Measurements from ENCODE around the gene JADE1. TPM values are rescaled to one million over a fixed set of nuclear protein-coding genes. Genes with fewer than 3 reads are reported as not detected.

JADE1 gene
- 23.0 TPM for total RNA-seq

DNA sequence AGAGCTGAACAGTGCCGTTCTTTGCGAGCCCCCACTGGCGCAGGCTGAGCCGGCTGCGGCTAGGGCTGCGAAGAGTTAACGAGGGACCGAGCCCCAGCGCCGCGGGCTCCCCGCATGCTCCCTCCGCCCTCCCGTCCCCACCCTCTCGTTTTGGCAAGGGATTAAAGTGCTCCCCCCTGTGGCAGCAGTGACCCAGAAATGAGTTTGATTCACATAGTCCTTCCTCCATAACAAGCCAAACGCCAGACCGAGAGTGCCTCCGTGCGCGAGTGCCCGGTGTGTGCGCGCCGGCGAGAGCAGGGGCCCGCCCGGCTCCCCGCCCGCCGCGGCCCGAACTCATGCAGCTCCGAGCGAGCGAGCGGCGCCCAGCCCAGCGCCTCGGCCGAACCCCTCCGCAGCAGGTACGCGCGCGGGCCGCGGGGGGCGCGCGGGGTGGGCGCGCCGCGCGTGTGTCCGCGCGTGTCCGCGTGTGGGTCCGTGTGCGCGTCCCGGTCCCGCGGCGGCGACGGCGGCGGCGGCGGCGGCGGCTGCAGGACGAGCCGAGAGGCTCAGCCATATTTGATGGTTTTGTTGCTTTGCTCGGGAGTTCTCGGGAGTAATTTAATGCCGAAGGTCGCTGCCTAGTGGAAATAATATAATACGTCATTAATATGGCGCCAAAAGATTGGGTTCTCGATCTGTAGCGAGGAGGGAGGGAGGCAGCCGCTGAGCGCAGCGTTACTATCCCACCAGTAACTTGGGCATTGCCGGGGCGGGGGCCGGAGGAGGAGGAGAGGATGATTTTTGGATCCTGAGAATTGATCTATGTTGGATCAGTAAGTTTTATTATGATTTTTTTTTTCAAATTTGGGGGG lies at the start of gene JADE1:
TSS of gene JADE1 (plus strand) at position 224 of the 854 bp plus-strand sequence. CDS start 22,059 bp downstream, outside the sequence.
- H3K27me3 ChIP-seq (ENCODE audit: control insufficient read depth in 3 of 3, insufficient read depth in 3 of 3, low read length in 3 of 3) = no peaks in the 10 kb centered on the region
- H3K4me1 ChIP-seq (ENCODE audit: control insufficient read depth in 3 of 3, insufficient read depth in 3 of 3, low read length in 3 of 3) = peaks cover 4 to 9% (median 9%) of the 10 kb centered on the region in 3 donors
- H3K27ac ChIP-seq (ENCODE audit: low read depth, low read length) = peak within 1 kb of the TSS; percentile 91
- H3K36me3 ChIP-seq (ENCODE audit: control insufficient read depth in 3 of 3, insufficient read depth in 3 of 3, low read length in 3 of 3) = no peaks in the 10 kb centered on the region
- H3K4me3 ChIP-seq (ENCODE audit: low read length in 3 of 3) = peak within 1 kb of the TSS; percentile 91 to 98 (median 91)
- peak within 1 kb of the TSS; percentile 88 to 96 (median 91) for H3K9ac ChIP-seq (ENCODE audit: low read depth in 1 of 3, low read length in 3 of 3)
- H3K9me3 ChIP-seq (ENCODE audit: control insufficient read depth in 3 of 3, low read length in 3 of 3) = no peaks in the 10 kb centered on the region

DNA sequence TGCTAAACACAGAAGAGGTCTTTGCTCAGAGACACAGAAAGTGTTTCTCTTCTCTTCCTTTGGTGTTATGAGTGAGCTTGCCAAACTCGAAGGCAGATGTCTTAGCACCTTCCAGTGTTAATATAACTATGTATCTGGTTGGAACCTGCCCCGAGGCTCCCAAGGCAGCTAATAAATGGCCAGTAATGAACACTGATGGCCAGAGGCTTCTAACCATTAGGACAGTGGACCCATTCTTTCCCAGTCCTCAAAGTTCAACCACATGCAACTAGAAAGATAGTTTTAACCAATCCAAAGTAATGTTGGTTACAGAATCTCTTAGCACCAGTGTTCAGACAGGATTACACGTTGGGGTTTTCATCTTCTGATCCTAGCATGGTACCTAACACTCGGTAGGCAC lies 42.7 kb upstream of the JADE1 start:
- Histone ChIP-seq H3K9me3 (ENCODE audit: control insufficient read depth in 3 of 3, low read length in 3 of 3) (no peaks in the 10 kb centered on the region), H3K36me3 (ENCODE audit: control insufficient read depth in 3 of 3, insufficient read depth in 3 of 3, low read length in 3 of 3) (no peaks in the 10 kb centered on the region), H3K27ac (ENCODE audit: low read depth, low read length) (no peak overlapping the region), H3K9ac (ENCODE audit: low read depth in 1 of 3, low read length in 3 of 3) (no peak overlapping the region), H3K4me1 (ENCODE audit: control insufficient read depth in 3 of 3, insufficient read depth in 3 of 3, low read length in 3 of 3) (no peaks in the 10 kb centered on the region), H3K4me3 (ENCODE audit: low read length in 3 of 3) (no peak overlapping the region), H3K27me3 (ENCODE audit: control insufficient read depth in 3 of 3, insufficient read depth in 3 of 3, low read length in 3 of 3) (no peaks in the 10 kb centered on the region)

DNA sequence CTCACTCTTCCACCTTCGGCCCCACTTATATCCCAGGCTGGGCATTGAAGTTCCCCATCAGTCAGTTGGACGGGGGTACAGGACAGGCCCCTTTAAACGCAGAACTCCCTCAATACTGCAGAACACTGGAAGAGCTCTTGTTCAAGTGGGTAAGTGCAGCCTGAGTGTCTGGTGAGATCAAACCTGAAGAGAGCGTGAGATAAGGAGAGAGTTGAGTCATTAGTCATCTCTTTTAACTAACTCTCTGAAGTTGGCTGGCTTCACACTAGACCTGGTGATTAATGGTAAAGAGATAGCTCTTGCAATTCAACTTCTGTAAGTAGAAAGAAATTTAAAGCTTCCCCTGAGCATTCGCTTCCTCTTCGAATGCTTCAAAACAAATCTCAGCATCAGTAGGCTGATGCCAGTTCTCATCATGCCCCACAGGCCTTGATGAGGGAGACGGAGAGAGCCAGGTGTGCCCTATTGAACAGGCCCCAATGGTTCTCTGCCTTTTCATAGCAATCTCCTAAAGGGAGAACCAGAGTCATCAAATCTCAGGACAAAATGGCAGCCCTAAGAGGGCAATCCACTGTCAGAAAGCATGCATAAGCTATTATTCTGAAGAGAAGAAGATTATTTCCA lies 41.0 kb upstream of the JADE1 start:
- H3K4me3 ChIP-seq (ENCODE audit: low read length in 3 of 3) = no peak overlapping the region
- no peaks in the 10 kb centered on the region for H3K36me3 ChIP-seq (ENCODE audit: control insufficient read depth in 3 of 3, insufficient read depth in 3 of 3, low read length in 3 of 3)
- no peaks in the 10 kb centered on the region for H3K4me1 ChIP-seq (ENCODE audit: control insufficient read depth in 3 of 3, insufficient read depth in 3 of 3, low read length in 3 of 3)
- H3K27ac ChIP-seq (ENCODE audit: low read depth, low read length) = no peak overlapping the region
- no peaks in the 10 kb centered on the region for H3K27me3 ChIP-seq (ENCODE audit: control insufficient read depth in 3 of 3, insufficient read depth in 3 of 3, low read length in 3 of 3)
- no peak overlapping the region for H3K9ac ChIP-seq (ENCODE audit: low read depth in 1 of 3, low read length in 3 of 3)
- H3K9me3 ChIP-seq (ENCODE audit: control insufficient read depth in 3 of 3, low read length in 3 of 3) = no peaks in the 10 kb centered on the region

DNA sequence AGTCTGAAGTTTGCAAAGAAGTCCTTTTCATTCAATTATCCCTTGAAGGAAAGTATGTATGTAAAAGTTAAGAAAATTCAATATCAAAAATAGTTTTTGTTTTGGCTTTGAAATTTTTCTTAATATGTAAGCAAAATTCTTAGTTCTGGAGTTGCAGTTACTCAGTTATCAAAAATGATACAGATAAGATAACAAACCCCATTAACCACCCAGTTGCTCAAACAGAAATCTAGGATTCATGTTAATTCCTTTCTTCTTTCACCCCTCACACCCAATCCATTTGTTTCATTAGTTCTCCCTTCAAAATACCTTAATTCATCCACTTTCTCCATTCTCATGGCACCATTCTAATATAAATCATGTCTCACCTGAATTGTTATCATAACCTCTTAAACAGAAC lies 40.5 kb upstream of the JADE1 start:
- H3K9ac ChIP-seq (ENCODE audit: low read depth in 1 of 3, low read length in 3 of 3) = no peak overlapping the region
- no peak overlapping the region for H3K27ac ChIP-seq (ENCODE audit: low read depth, low read length)
- H3K36me3 ChIP-seq (ENCODE audit: control insufficient read depth in 3 of 3, insufficient read depth in 3 of 3, low read length in 3 of 3) = no peaks in the 10 kb centered on the region
- no peak overlapping the region for H3K4me3 ChIP-seq (ENCODE audit: low read length in 3 of 3)
- no peaks in the 10 kb centered on the region for H3K4me1 ChIP-seq (ENCODE audit: control insufficient read depth in 3 of 3, insufficient read depth in 3 of 3, low read length in 3 of 3)
- no peaks in the 10 kb centered on the region for H3K27me3 ChIP-seq (ENCODE audit: control insufficient read depth in 3 of 3, insufficient read depth in 3 of 3, low read length in 3 of 3)
- H3K9me3 ChIP-seq (ENCODE audit: control insufficient read depth in 3 of 3, low read length in 3 of 3) = no peaks in the 10 kb centered on the region

DNA sequence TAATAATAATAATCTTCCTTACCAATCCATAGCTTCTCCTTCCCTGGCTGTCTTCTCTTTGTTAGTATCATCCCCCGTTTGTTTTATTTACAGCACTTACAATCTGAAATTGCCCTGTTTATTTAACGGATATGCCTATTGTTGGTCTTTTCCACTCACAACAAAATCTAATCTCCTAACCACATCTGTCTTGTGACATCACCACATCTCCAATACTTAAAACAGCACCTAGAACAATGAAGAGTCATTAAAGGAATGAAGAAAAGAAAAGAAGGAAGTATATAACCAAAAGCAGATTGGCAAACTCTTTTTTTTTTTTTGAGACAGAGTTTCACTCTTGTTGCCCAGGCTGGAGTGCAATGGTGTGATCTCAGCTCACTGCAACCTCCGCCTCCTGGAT lies 38.7 kb upstream of the JADE1 start:
- Histone ChIP-seq H3K4me3 (ENCODE audit: low read length in 3 of 3) (no peak overlapping the region), H3K36me3 (ENCODE audit: control insufficient read depth in 3 of 3, insufficient read depth in 3 of 3, low read length in 3 of 3) (no peaks in the 10 kb centered on the region), H3K4me1 (ENCODE audit: control insufficient read depth in 3 of 3, insufficient read depth in 3 of 3, low read length in 3 of 3) (no peaks in the 10 kb centered on the region)

DNA sequence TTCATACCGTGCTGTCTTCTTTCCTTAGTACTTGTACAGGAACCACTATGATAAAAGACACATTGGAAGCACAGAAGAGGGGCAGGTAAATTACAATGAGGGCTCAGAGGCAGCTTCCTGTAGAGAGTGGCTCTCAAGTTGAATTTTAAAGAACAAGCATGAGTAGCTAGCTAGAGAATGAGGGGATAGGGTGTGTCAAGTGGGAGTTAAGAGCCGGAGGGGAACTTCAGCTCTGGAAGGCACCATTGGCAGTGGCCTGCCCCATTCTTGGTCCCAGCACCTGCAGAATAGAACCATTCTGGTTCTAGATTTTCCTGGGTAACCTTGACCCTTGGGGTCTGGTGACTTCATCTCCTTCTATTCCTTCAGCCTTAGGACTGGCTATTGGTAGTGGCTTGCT lies 34.0 kb upstream of the JADE1 start:
- no peaks in the 10 kb centered on the region for H3K36me3 ChIP-seq (ENCODE audit: control insufficient read depth in 3 of 3, insufficient read depth in 3 of 3, low read length in 3 of 3)
- no peaks in the 10 kb centered on the region for H3K9me3 ChIP-seq (ENCODE audit: control insufficient read depth in 3 of 3, low read length in 3 of 3)
- H3K9ac ChIP-seq (ENCODE audit: low read depth in 1 of 3, low read length in 3 of 3) = no peak overlapping the region
- no peaks in the 10 kb centered on the region for H3K27me3 ChIP-seq (ENCODE audit: control insufficient read depth in 3 of 3, insufficient read depth in 3 of 3, low read length in 3 of 3)
- no peak overlapping the region for H3K27ac ChIP-seq (ENCODE audit: low read depth, low read length)
- H3K4me3 ChIP-seq (ENCODE audit: low read length in 3 of 3) = no peak overlapping the region
- H3K4me1 ChIP-seq (ENCODE audit: control insufficient read depth in 3 of 3, insufficient read depth in 3 of 3, low read length in 3 of 3) = no peaks in the 10 kb centered on the region

More for the DNA sequence above, 38.7 kb upstream of the JADE1 start:
- Histone ChIP-seq H3K9ac (ENCODE audit: low read depth in 1 of 3, low read length in 3 of 3) (no peak overlapping the region), H3K9me3 (ENCODE audit: control insufficient read depth in 3 of 3, low read length in 3 of 3) (no peaks in the 10 kb centered on the region), H3K27me3 (ENCODE audit: control insufficient read depth in 3 of 3, insufficient read depth in 3 of 3, low read length in 3 of 3) (no peaks in the 10 kb centered on the region), H3K27ac (ENCODE audit: low read depth, low read length) (no peak overlapping the region)

DNA sequence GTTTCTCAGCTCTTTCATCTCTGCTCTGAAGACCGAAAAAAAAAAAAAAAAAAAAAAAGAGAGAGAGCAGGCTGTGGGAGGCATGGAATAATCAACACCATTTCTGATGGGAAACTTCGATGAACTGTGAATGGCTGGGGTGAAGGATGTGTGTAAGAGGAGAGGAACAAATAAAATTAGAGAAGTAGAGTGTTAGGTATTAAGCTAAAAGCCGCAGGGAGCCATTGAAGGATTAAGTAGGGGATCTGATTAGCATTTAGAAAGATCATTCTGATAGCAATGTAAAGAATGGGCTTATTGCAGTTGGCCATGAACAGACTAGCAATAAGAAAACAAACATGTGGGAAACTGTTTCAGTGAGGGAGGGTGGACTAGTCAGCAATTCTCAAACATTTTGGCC lies 33.6 kb upstream of the JADE1 start:
- Histone ChIP-seq H3K36me3 (ENCODE audit: control insufficient read depth in 3 of 3, insufficient read depth in 3 of 3, low read length in 3 of 3) (no peaks in the 10 kb centered on the region), H3K4me3 (ENCODE audit: low read length in 3 of 3) (no peak overlapping the region), H3K27me3 (ENCODE audit: control insufficient read depth in 3 of 3, insufficient read depth in 3 of 3, low read length in 3 of 3) (no peaks in the 10 kb centered on the region)

DNA sequence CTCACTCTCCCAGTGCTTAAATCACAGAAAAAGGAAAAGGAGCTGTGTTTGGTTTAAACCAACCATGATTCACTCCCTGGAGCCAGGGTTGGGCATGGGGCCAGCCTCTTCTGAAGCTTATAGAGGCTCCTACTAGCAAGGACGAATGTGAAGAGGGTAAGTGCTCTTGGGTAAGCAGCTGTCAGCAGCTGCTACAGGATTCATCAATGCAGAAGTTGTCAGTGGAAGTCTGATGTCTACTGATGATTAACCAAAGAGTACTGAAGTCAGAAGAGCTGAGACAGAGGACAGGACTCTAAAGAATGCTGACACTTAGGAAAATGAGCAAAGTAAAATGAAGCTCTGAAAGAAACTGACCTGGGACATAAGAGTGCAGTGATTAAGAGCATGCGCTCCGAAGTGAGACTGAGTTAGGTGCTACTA lies 32.7 kb upstream of the JADE1 start:
- no peak overlapping the region for H3K27ac ChIP-seq (ENCODE audit: low read depth, low read length)
- no peak overlapping the region for H3K4me3 ChIP-seq (ENCODE audit: low read length in 3 of 3)
- no peaks in the 10 kb centered on the region for H3K27me3 ChIP-seq (ENCODE audit: control insufficient read depth in 3 of 3, insufficient read depth in 3 of 3, low read length in 3 of 3)
- no peaks in the 10 kb centered on the region for H3K36me3 ChIP-seq (ENCODE audit: control insufficient read depth in 3 of 3, insufficient read depth in 3 of 3, low read length in 3 of 3)
- no peaks in the 10 kb centered on the region for H3K4me1 ChIP-seq (ENCODE audit: control insufficient read depth in 3 of 3, insufficient read depth in 3 of 3, low read length in 3 of 3)
- H3K9me3 ChIP-seq (ENCODE audit: control insufficient read depth in 3 of 3, low read length in 3 of 3) = no peaks in the 10 kb centered on the region
- no peak overlapping the region for H3K9ac ChIP-seq (ENCODE audit: low read depth in 1 of 3, low read length in 3 of 3)

More for the DNA sequence above, 33.6 kb upstream of the JADE1 start:
- H3K9me3 ChIP-seq (ENCODE audit: control insufficient read depth in 3 of 3, low read length in 3 of 3) = no peaks in the 10 kb centered on the region
- H3K9ac ChIP-seq (ENCODE audit: low read depth in 1 of 3, low read length in 3 of 3) = no peak overlapping the region
- no peak overlapping the region for H3K27ac ChIP-seq (ENCODE audit: low read depth, low read length)
- no peaks in the 10 kb centered on the region for H3K4me1 ChIP-seq (ENCODE audit: control insufficient read depth in 3 of 3, insufficient read depth in 3 of 3, low read length in 3 of 3)

DNA sequence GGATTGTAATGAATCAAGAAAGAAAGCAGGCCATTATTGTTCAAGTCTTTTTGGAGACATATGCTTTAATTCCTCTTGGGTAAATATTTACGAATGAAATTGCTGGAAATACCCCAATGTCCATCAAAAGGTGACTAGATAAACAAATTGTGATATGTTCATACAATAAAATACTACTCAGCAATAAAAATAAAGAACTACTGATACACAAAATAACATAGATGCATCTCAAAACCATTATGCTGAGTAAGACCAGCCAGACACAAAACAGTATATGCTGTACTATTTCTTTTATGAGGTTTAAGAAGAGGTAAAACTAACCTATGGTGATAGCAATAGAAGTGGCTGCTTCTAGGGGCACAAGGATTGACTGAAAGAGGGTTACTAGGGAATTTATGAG lies 28.8 kb upstream of the JADE1 start:
- H3K4me1 ChIP-seq (ENCODE audit: control insufficient read depth in 3 of 3, insufficient read depth in 3 of 3, low read length in 3 of 3) = no peaks in the 10 kb centered on the region
- no peak overlapping the region for H3K9ac ChIP-seq (ENCODE audit: low read depth in 1 of 3, low read length in 3 of 3)
- no peaks in the 10 kb centered on the region for H3K9me3 ChIP-seq (ENCODE audit: control insufficient read depth in 3 of 3, low read length in 3 of 3)
- no peaks in the 10 kb centered on the region for H3K36me3 ChIP-seq (ENCODE audit: control insufficient read depth in 3 of 3, insufficient read depth in 3 of 3, low read length in 3 of 3)
- no peak overlapping the region for H3K27ac ChIP-seq (ENCODE audit: low read depth, low read length)
- H3K27me3 ChIP-seq (ENCODE audit: control insufficient read depth in 3 of 3, insufficient read depth in 3 of 3, low read length in 3 of 3) = no peaks in the 10 kb centered on the region
- H3K4me3 ChIP-seq (ENCODE audit: low read length in 3 of 3) = no peak overlapping the region

DNA sequence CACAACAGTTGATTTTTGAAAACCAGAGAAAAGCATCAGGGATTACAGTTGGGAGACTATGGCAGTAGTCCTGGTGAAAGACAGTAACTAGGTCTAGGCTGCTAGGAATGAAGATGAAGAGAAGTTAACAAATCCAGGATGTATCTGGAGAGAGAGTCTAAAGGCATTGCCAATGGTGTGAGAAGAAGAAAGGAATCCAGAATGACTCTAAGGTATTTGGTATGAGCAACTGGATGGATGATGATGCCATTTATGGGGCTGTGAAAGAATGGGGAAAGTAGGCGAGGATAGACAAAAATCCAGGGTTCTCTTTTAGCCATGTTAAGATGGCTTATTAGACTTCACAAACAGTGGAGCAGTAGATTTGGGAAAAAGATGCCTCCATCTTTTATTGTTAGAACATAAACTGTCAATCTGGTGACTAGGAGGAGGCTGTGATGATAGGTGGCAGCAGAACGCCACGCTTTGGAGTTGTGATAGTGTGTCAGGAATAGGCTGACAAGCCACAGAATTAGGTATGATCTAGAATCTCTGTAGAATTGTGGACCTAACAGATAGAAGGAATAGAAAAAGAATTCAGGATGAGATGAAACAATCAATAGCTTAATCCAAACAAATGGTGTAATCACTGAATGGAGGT lies 27.3 kb upstream of the JADE1 start:
- H3K27me3 ChIP-seq (ENCODE audit: control insufficient read depth in 3 of 3, insufficient read depth in 3 of 3, low read length in 3 of 3) = no peaks in the 10 kb centered on the region
- H3K4me3 ChIP-seq (ENCODE audit: low read length in 3 of 3) = no peak overlapping the region
- no peak overlapping the region for H3K27ac ChIP-seq (ENCODE audit: low read depth, low read length)
- H3K4me1 ChIP-seq (ENCODE audit: control insufficient read depth in 3 of 3, insufficient read depth in 3 of 3, low read length in 3 of 3) = no peaks in the 10 kb centered on the region
- H3K9ac ChIP-seq (ENCODE audit: low read depth in 1 of 3, low read length in 3 of 3) = no peak overlapping the region
- H3K36me3 ChIP-seq (ENCODE audit: control insufficient read depth in 3 of 3, insufficient read depth in 3 of 3, low read length in 3 of 3) = no peaks in the 10 kb centered on the region
- no peaks in the 10 kb centered on the region for H3K9me3 ChIP-seq (ENCODE audit: control insufficient read depth in 3 of 3, low read length in 3 of 3)

All from skeletal muscle tissue (tissue), 4 donors.